ENCODE data around the gene SBSN.

Gene SBSN

DNA sequence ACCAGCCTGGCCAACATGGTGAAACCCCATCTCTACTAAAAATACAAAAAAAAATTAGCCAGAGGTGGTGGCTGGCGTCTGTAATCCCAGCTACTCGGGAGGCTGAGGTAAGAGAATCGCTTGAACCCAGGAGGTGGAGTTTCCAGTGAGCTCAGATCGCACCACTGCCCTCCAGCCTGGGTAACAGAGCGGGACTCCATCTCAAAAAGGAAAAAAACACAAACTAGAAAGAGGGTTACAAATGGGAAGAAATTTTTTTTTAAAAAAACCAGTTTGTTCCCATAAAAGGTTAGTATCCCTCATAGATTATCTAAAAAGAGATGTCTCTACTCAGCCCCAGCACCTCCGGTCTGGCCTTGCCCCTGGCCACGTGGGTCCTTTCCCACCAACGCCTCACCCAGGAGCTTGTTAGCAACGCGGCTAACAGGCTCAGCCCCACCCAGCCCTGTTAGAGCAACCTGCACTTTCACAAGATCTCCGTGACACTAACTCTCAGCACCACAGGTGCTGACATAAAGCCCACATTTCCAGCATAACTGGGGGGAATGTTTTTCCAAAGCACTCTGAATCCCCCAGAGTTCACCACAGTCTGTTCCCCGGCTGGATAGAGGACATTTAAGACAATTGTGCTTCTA, 19.0 kb downstream of the SBSN start:
- no peak for TF ChIP-seq NFIC (IDR thresholded peaks at IDR 0.05)
- TF ChIP-seq TAF1 (IDR thresholded peaks at IDR 0.05; ENCODE audit: low read depth), result no peak
- no peak for TF ChIP-seq CREB1 (IDR thresholded peaks at IDR 0.05; ENCODE audit: low read depth)
- no peak for TF ChIP-seq YY1 (IDR thresholded peaks at IDR 0.05; ENCODE audit: low read depth)
- TF ChIP-seq, protein P1, sequence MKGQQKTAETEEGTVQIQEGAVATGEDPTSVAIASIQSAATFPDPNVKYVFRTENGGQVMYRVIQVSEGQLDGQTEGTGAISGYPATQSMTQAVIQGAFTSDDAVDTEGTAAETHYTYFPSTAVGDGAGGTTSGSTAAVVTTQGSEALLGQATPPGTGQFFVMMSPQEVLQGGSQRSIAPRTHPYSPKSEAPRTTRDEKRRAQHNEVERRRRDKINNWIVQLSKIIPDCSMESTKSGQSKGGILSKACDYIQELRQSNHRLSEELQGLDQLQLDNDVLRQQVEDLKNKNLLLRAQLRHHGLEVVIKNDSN (IDR thresholded peaks at IDR 0.05), result peak; percentile 7; the same call in 1 of the 2 replicates
- no peak for TF ChIP-seq RAD21 (IDR thresholded peaks at IDR 0.05; ENCODE audit: low read depth)
- TF ChIP-seq, protein P2, sequence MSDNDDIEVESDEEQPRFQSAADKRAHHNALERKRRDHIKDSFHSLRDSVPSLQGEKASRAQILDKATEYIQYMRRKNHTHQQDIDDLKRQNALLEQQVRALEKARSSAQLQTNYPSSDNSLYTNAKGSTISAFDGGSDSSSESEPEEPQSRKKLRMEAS (IDR thresholded peaks at IDR 0.05), result no peak

DNA sequence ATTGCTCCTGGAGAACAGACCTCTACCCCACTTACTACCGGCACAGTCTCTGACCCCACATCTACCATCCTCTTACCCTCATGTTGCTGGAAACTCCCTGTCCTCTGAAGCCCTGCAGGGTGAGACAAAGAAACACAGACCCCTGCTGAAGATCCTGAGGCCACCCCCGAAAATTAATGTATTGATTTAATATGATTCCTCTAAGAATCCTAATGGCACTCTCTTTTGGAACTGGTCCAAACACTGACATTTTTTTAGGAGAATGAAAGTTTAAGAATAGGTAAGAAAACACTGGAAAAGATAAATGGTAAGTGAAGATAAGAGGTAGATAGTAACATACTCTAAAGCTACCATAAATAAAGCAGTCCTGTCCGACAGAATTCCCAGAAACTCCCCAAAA, 20.0 kb downstream of the SBSN start:
- TF ChIP-seq FOXM1 (IDR thresholded peaks at IDR 0.05; ENCODE audit: borderline replicate concordance, low read depth) (no peak), ZBTB7A (IDR thresholded peaks at IDR 0.05; ENCODE audit: low read depth) (no peak), TAF1 (IDR thresholded peaks at IDR 0.05; ENCODE audit: low read depth) (no peak), TEAD4 (IDR thresholded peaks at IDR 0.05) (no peak), EP300 (IDR thresholded peaks at IDR 0.05; ENCODE audit: borderline replicate concordance) (no peak), TCF12 (IDR thresholded peaks at IDR 0.05; ENCODE audit: low read depth) (no peak), CEBPB (IDR thresholded peaks at IDR 0.05) (no peak)
- TF ChIP-seq, protein P1 (IDR thresholded peaks at IDR 0.05), result no peak

DNA sequence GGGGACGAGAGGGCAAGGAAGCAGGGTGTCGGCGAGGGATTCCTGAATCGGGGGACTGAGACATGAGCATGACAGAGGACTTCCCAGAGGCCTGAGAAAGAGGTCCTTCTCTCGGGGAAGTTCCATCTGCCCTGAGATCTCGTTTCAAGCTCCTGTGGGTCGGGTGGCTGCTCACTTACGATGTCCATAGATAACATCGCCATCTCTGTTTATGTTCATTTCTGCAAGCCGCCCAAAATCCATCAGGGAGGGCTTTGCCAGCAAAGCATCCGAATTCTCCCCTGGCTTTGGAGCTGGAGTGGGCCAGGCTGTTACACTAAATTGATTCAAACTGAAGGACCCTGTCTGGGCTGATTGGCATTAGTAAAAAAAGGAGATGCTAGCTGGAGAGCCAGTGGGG, 20.6 kb downstream of the SBSN start:
- TF ChIP-seq NFIC (IDR thresholded peaks at IDR 0.05), result no peak
- TF ChIP-seq RAD21 (IDR thresholded peaks at IDR 0.05; ENCODE audit: low read depth), result no peak
- no peak for TF ChIP-seq EP300 (IDR thresholded peaks at IDR 0.05; ENCODE audit: borderline replicate concordance)
- TF ChIP-seq YY1 (IDR thresholded peaks at IDR 0.05; ENCODE audit: low read depth), result no peak
- TF ChIP-seq CREB1 (IDR thresholded peaks at IDR 0.05; ENCODE audit: low read depth), result no peak
- no peak for TF ChIP-seq ZBTB7A (IDR thresholded peaks at IDR 0.05; ENCODE audit: low read depth)
- TF ChIP-seq, protein P3, sequence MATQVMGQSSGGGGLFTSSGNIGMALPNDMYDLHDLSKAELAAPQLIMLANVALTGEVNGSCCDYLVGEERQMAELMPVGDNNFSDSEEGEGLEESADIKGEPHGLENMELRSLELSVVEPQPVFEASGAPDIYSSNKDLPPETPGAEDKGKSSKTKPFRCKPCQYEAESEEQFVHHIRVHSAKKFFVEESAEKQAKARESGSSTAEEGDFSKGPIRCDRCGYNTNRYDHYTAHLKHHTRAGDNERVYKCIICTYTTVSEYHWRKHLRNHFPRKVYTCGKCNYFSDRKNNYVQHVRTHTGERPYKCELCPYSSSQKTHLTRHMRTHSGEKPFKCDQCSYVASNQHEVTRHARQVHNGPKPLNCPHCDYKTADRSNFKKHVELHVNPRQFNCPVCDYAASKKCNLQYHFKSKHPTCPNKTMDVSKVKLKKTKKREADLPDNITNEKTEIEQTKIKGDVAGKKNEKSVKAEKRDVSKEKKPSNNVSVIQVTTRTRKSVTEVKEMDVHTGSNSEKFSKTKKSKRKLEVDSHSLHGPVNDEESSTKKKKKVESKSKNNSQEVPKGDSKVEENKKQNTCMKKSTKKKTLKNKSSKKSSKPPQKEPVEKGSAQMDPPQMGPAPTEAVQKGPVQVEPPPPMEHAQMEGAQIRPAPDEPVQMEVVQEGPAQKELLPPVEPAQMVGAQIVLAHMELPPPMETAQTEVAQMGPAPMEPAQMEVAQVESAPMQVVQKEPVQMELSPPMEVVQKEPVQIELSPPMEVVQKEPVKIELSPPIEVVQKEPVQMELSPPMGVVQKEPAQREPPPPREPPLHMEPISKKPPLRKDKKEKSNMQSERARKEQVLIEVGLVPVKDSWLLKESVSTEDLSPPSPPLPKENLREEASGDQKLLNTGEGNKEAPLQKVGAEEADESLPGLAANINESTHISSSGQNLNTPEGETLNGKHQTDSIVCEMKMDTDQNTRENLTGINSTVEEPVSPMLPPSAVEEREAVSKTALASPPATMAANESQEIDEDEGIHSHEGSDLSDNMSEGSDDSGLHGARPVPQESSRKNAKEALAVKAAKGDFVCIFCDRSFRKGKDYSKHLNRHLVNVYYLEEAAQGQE (IDR thresholded peaks at IDR 0.05; ENCODE audit: low read depth), result no peak
- no peak for TF ChIP-seq TEAD4 (IDR thresholded peaks at IDR 0.05)
- TF ChIP-seq TCF12 (IDR thresholded peaks at IDR 0.05; ENCODE audit: low read depth), result no peak
- TF ChIP-seq CEBPB (IDR thresholded peaks at IDR 0.05), result no peak
- TF ChIP-seq, protein P1 (IDR thresholded peaks at IDR 0.05), result no peak
- TF ChIP-seq FOXM1 (IDR thresholded peaks at IDR 0.05; ENCODE audit: borderline replicate concordance, low read depth), result no peak
- no peak for TF ChIP-seq EGR1 (IDR thresholded peaks at IDR 0.05)

DNA sequence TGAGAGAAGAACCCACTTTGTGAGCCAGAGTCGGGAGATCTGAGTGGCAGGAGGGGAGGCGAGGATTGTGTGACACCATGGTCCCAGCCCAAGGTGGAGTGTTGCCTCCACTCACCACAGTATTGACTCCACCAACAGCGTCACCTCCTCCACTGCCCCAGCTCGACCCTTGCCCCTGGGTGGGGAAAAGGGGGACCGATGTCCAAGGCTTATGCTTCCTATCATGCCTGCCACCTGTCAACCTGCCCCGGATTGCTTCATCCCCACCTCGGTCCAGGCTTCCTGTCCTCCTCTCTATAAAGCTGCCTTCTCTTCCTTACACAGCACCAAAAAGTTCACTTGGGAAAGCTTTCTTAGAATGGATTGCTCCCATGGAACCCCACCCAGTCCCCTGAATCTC, 22.1 kb downstream of the SBSN start:
- TF ChIP-seq CREB1 (IDR thresholded peaks at IDR 0.05; ENCODE audit: low read depth), result no peak
- TF ChIP-seq, protein P2 (IDR thresholded peaks at IDR 0.05), result no peak
- no peak for TF ChIP-seq TAF1 (IDR thresholded peaks at IDR 0.05; ENCODE audit: low read depth)
- no peak for TF ChIP-seq CEBPB (IDR thresholded peaks at IDR 0.05)
- no peak for TF ChIP-seq EP300 (IDR thresholded peaks at IDR 0.05; ENCODE audit: borderline replicate concordance)
- no peak for TF ChIP-seq EGR1 (IDR thresholded peaks at IDR 0.05)
- TF ChIP-seq RAD21 (IDR thresholded peaks at IDR 0.05; ENCODE audit: low read depth), result no peak
- TF ChIP-seq, protein P3 (IDR thresholded peaks at IDR 0.05; ENCODE audit: low read depth), result no peak
- no peak for TF ChIP-seq TCF12 (IDR thresholded peaks at IDR 0.05; ENCODE audit: low read depth)

DNA sequence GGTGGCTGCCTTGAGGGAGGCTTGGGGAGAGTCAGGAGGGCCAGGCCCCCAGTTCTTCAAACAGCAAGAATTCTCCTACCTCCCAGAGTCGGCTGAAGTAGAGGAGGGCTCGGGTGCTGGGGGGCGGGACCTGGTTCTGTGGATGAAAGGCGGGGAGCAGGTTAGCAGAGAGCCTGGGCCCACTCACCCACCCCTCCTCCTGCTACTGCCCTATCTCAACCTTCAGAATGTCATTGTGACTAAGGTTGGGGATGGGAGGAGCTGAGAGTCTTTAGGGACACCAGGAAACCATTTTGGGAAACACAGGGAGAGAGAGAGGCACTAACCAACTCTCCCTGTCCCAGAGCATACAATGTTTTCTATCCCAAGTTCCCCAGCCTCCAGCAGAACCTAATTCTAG, 25.4 kb downstream of the SBSN start:
- TF ChIP-seq CEBPB (IDR thresholded peaks at IDR 0.05) (no peak), TAF1 (IDR thresholded peaks at IDR 0.05; ENCODE audit: low read depth) (no peak), EGR1 (IDR thresholded peaks at IDR 0.05) (no peak), TEAD4 (IDR thresholded peaks at IDR 0.05) (no peak), FOXM1 (IDR thresholded peaks at IDR 0.05; ENCODE audit: borderline replicate concordance, low read depth) (no peak), RAD21 (IDR thresholded peaks at IDR 0.05; ENCODE audit: low read depth) (no peak), YY1 (IDR thresholded peaks at IDR 0.05; ENCODE audit: low read depth) (no peak), NFIC (IDR thresholded peaks at IDR 0.05) (no peak), CREB1 (IDR thresholded peaks at IDR 0.05; ENCODE audit: low read depth) (no peak), ZBTB7A (IDR thresholded peaks at IDR 0.05; ENCODE audit: low read depth) (no peak), EP300 (IDR thresholded peaks at IDR 0.05; ENCODE audit: borderline replicate concordance) (no peak), TCF12 (IDR thresholded peaks at IDR 0.05; ENCODE audit: low read depth) (no peak)
- TF ChIP-seq, protein P2 (IDR thresholded peaks at IDR 0.05), result no peak
- TF ChIP-seq, protein P3 (IDR thresholded peaks at IDR 0.05; ENCODE audit: low read depth), result no peak
- TF ChIP-seq, protein P1 (IDR thresholded peaks at IDR 0.05), result no peak
